ENCODE results near the gene PHYHIPL.

PHYHIPL gene

GRCh38 chr10:59242057-59242456 lies 65.6 kb downstream of the PHYHIPL start:
- DNase-seq (ENCODE audit: low spot score in 2 of 2) (no peak), ATAC-seq (replicated peaks; ENCODE audit: extremely low read depth, poor library complexity, severe bottlenecking) (no peak)
- no peak overlapping the region for H3K4me3 Mint-ChIP-seq
- no peaks in the 10 kb centered on the region for H3K27me3 Mint-ChIP-seq
- H3K27ac Mint-ChIP-seq (ENCODE audit: low read depth): no peak overlapping the region
- no peaks in the 10 kb centered on the region for H3K9me3 Mint-ChIP-seq
- H3K4me1 Mint-ChIP-seq: no peaks in the 10 kb centered on the region
- H3K36me3 Mint-ChIP-seq (ENCODE audit: insufficient read depth): no peaks in the 10 kb centered on the region

GRCh38 chr10:59242991-59243390 lies 66.5 kb downstream of the PHYHIPL start:
- ATAC-seq (replicated peaks; ENCODE audit: extremely low read depth, poor library complexity, severe bottlenecking): no peak
- no peak overlapping the region for H3K4me3 Mint-ChIP-seq
- DNase-seq (ENCODE audit: low spot score in 2 of 2): no peak

GRCh38 chr10:59243611-59244195 lies 67.3 kb downstream of the PHYHIPL start:
- H3K27me3 Mint-ChIP-seq: no peaks in the 10 kb centered on the region
- ATAC-seq (replicated peaks; ENCODE audit: extremely low read depth, poor library complexity, severe bottlenecking): no peak
- no peaks in the 10 kb centered on the region for H3K36me3 Mint-ChIP-seq (ENCODE audit: insufficient read depth)
- DNase-seq (ENCODE audit: low spot score in 2 of 2): no peak
- no peak overlapping the region for H3K4me3 Mint-ChIP-seq
- H3K9me3 Mint-ChIP-seq: peaks cover 6% of the 10 kb centered on the region
- no peaks in the 10 kb centered on the region for H3K4me1 Mint-ChIP-seq
- no peak overlapping the region for H3K27ac Mint-ChIP-seq (ENCODE audit: low read depth)

More at GRCh38 chr10:59242991-59243390, 66.5 kb downstream of the PHYHIPL start:
- Mint-ChIP-seq H3K36me3 (ENCODE audit: insufficient read depth) (no peaks in the 10 kb centered on the region), H3K9me3 (peaks cover 6% of the 10 kb centered on the region), H3K27ac (ENCODE audit: low read depth) (no peak overlapping the region), H3K27me3 (no peaks in the 10 kb centered on the region), H3K4me1 (no peaks in the 10 kb centered on the region)

GRCh38 chr10:59244871-59245270 lies 68.4 kb downstream of the PHYHIPL start:
- peaks cover 6% of the 10 kb centered on the region for H3K9me3 Mint-ChIP-seq
- H3K36me3 Mint-ChIP-seq (ENCODE audit: insufficient read depth): no peaks in the 10 kb centered on the region
- no peak for ATAC-seq (replicated peaks; ENCODE audit: extremely low read depth, poor library complexity, severe bottlenecking)
- no peak overlapping the region for H3K27ac Mint-ChIP-seq (ENCODE audit: low read depth)
- H3K4me1 Mint-ChIP-seq: no peaks in the 10 kb centered on the region
- no peak for DNase-seq (ENCODE audit: low spot score in 2 of 2)
- no peak overlapping the region for H3K4me3 Mint-ChIP-seq
- no peaks in the 10 kb centered on the region for H3K27me3 Mint-ChIP-seq

GRCh38 chr10:59245686-59246085 lies 69.2 kb downstream of the PHYHIPL start:
- no peak overlapping the region for H3K4me3 Mint-ChIP-seq
- ATAC-seq (replicated peaks; ENCODE audit: extremely low read depth, poor library complexity, severe bottlenecking): no peak
- H3K27me3 Mint-ChIP-seq: no peaks in the 10 kb centered on the region
- DNase-seq (ENCODE audit: low spot score in 2 of 2): no peak
- no peaks in the 10 kb centered on the region for H3K36me3 Mint-ChIP-seq (ENCODE audit: insufficient read depth)
- H3K9me3 Mint-ChIP-seq: peaks cover 6% of the 10 kb centered on the region
- no peak overlapping the region for H3K27ac Mint-ChIP-seq (ENCODE audit: low read depth)
- H3K4me1 Mint-ChIP-seq: no peaks in the 10 kb centered on the region

- Mint-ChIP-seq H3K4me1 (no peaks in the 10 kb centered on the region), H3K27me3 (no peaks in the 10 kb centered on the region), H3K4me3 (no peak overlapping the region), H3K9me3 (peaks cover 5% of the 10 kb centered on the region), H3K36me3 (ENCODE audit: insufficient read depth) (no peaks in the 10 kb centered on the region), H3K27ac (ENCODE audit: low read depth) (no peak overlapping the region)
- DNase-seq (ENCODE audit: low spot score in 2 of 2) (no peak), ATAC-seq (replicated peaks; ENCODE audit: extremely low read depth, poor library complexity, severe bottlenecking) (no peak)
These were observed 76.0 kb downstream of the PHYHIPL start for GRCh38 chr10:59252491-59252890.

- Mint-ChIP-seq H3K9me3 (peaks cover 7% of the 10 kb centered on the region), H3K27me3 (no peaks in the 10 kb centered on the region), H3K27ac (ENCODE audit: low read depth) (no peak overlapping the region), H3K4me3 (no peak overlapping the region), H3K36me3 (ENCODE audit: insufficient read depth) (no peaks in the 10 kb centered on the region), H3K4me1 (no peaks in the 10 kb centered on the region)
- ATAC-seq (replicated peaks; ENCODE audit: extremely low read depth, poor library complexity, severe bottlenecking) (no peak), DNase-seq (ENCODE audit: low spot score in 2 of 2) (no peak)
These were observed 79.0 kb downstream of the PHYHIPL start for GRCh38 chr10:59255463-59255862.

GRCh38 chr10:59257224-59257623 lies 80.8 kb downstream of the PHYHIPL start:
- Mint-ChIP-seq H3K4me3 (no peak overlapping the region), H3K4me1 (no peaks in the 10 kb centered on the region), H3K27ac (ENCODE audit: low read depth) (no peak overlapping the region), H3K9me3 (peaks cover 12% of the 10 kb centered on the region), H3K27me3 (no peaks in the 10 kb centered on the region), H3K36me3 (ENCODE audit: insufficient read depth) (no peaks in the 10 kb centered on the region)
- ATAC-seq (replicated peaks; ENCODE audit: extremely low read depth, poor library complexity, severe bottlenecking): no peak
- no peak for DNase-seq (ENCODE audit: low spot score in 2 of 2)

- Mint-ChIP-seq H3K27ac (ENCODE audit: low read depth) (no peak overlapping the region), H3K9me3 (peaks cover 18% of the 10 kb centered on the region), H3K4me1 (no peaks in the 10 kb centered on the region), H3K27me3 (no peaks in the 10 kb centered on the region), H3K36me3 (ENCODE audit: insufficient read depth) (no peaks in the 10 kb centered on the region), H3K4me3 (no peak overlapping the region)
- no peak for DNase-seq (ENCODE audit: low spot score in 2 of 2)
- ATAC-seq (replicated peaks; ENCODE audit: extremely low read depth, poor library complexity, severe bottlenecking): no peak
These were observed 82.4 kb downstream of the PHYHIPL start for GRCh38 chr10:59258890-59259289.

GRCh38 chr10:59265141-59265540 lies 88.7 kb downstream of the PHYHIPL start:
- Mint-ChIP-seq H3K4me3 (no peak overlapping the region), H3K9me3 (peaks cover 36% of the 10 kb centered on the region), H3K27ac (ENCODE audit: low read depth) (no peak overlapping the region), H3K36me3 (ENCODE audit: insufficient read depth) (no peaks in the 10 kb centered on the region), H3K27me3 (no peaks in the 10 kb centered on the region), H3K4me1 (no peaks in the 10 kb centered on the region)
- no peak for DNase-seq (ENCODE audit: low spot score in 2 of 2)
- no peak for ATAC-seq (replicated peaks; ENCODE audit: extremely low read depth, poor library complexity, severe bottlenecking)

GRCh38 chr10:59266321-59266720 lies 89.9 kb downstream of the PHYHIPL start:
- DNase-seq (ENCODE audit: low spot score in 2 of 2): no peak
- no peaks in the 10 kb centered on the region for H3K4me1 Mint-ChIP-seq
- no peak overlapping the region for H3K27ac Mint-ChIP-seq (ENCODE audit: low read depth)
- peaks cover 30% of the 10 kb centered on the region for H3K9me3 Mint-ChIP-seq
- H3K27me3 Mint-ChIP-seq: no peaks in the 10 kb centered on the region
- no peaks in the 10 kb centered on the region for H3K36me3 Mint-ChIP-seq (ENCODE audit: insufficient read depth)
- no peak overlapping the region for H3K4me3 Mint-ChIP-seq
- ATAC-seq (replicated peaks; ENCODE audit: extremely low read depth, poor library complexity, severe bottlenecking): no peak

GRCh38 chr10:59268460-59268859 lies 92.0 kb downstream of the PHYHIPL start:
- no peaks in the 10 kb centered on the region for H3K4me1 Mint-ChIP-seq
- H3K27me3 Mint-ChIP-seq: no peaks in the 10 kb centered on the region
- ATAC-seq (replicated peaks; ENCODE audit: extremely low read depth, poor library complexity, severe bottlenecking): no peak
- no peak overlapping the region for H3K4me3 Mint-ChIP-seq
- no peak for DNase-seq (ENCODE audit: low spot score in 2 of 2)
- no peak overlapping the region for H3K27ac Mint-ChIP-seq (ENCODE audit: low read depth)
- peaks cover 24% of the 10 kb centered on the region for H3K9me3 Mint-ChIP-seq
- no peaks in the 10 kb centered on the region for H3K36me3 Mint-ChIP-seq (ENCODE audit: insufficient read depth)

- no peak for DNase-seq (ENCODE audit: low spot score in 2 of 2)
- no peak for ATAC-seq (replicated peaks; ENCODE audit: extremely low read depth, poor library complexity, severe bottlenecking)
- Mint-ChIP-seq H3K27me3 (no peaks in the 10 kb centered on the region), H3K4me1 (no peaks in the 10 kb centered on the region), H3K9me3 (peaks cover 24% of the 10 kb centered on the region), H3K27ac (ENCODE audit: low read depth) (no peak overlapping the region), H3K36me3 (ENCODE audit: insufficient read depth) (no peaks in the 10 kb centered on the region), H3K4me3 (no peak overlapping the region)
These were observed 93.2 kb downstream of the PHYHIPL start for GRCh38 chr10:59269651-59270050.

GRCh38 chr10:59270492-59270891 lies 94.0 kb downstream of the PHYHIPL start:
- no peaks in the 10 kb centered on the region for H3K4me1 Mint-ChIP-seq
- DNase-seq (ENCODE audit: low spot score in 2 of 2) (no peak), ATAC-seq (replicated peaks; ENCODE audit: extremely low read depth, poor library complexity, severe bottlenecking) (no peak)
- H3K4me3 Mint-ChIP-seq: no peak overlapping the region
- H3K27ac Mint-ChIP-seq (ENCODE audit: low read depth): no peak overlapping the region
- no peaks in the 10 kb centered on the region for H3K36me3 Mint-ChIP-seq (ENCODE audit: insufficient read depth)
- no peaks in the 10 kb centered on the region for H3K27me3 Mint-ChIP-seq
- H3K9me3 Mint-ChIP-seq: peaks cover 24% of the 10 kb centered on the region

All from central memory CD8-positive, alpha-beta T cell (primary cell).